NCI-H2196 (cell line): ENCODE data around the gene SPEF1.
"Not testable (repeated sequence)": the region's sequence is repeated elsewhere in the genome, so short reads cannot be mapped to it uniquely, and the experiment has no call there.

Experiments
- DNase-seq: peaks from one replicate; lab custom pipeline; 2025; ENCODE audit not compliant: unreplicated experiment; lab: John Stamatoyannopoulos, UW

Gene SPEF1

DNA sequence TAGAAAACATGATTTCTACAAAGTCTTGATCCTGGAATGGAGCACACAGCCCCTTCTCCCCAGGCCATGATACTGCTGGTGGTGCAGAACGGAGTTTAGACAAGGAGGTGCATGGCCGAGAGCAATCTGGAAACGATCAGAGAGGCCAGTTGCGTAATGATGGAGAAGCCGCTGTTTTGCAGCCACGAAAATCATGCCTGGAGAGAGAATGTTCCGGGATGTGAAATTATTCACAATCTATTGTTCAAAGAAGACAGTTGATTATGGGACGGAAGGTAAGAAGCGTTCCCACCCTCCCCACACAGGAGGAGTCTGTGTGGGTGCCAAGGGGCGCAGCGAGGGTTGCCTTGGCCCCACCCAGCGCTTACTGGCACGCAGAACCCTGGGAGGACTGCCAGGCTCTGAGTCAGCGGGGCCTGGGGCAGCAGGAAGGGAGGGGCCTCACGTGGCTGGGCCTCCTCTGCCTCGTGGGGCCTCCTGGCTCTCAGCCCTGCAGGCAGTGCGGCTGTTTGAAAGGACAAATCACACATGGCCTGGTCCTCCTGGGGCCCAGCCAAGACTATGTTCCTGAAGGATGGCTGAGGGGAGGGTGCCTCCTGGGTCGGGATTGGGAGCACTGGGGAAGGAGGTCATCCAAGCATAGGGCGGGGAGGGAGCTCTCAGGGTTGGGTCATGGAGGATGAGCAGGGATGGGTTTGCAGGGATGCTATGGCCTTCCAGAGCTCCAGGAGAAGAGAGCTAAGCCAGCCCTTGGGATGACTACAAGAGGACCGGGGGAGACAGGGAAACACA lies 30.4 kb upstream of the SPEF1 start:
- peak; percentile 97 for DNase-seq

DNA sequence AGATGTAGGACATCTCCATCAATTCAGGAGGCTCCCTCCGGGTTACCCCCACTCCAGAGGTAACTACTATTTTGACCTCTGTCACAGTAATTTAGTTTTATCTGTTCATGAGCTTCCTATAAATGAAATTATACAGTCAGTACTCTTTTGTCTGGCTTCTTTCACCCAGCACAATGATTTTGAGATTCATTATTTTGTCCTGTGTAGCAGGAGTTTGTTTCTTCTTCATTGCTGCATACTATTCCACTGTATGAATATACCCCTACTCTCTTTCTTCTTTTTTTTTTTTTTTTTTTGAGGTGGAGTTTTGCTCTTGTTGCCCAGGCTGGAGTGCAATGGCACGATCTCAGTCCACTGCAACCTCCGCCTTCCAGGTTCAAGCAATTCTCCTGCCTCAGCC lies 27.3 kb upstream of the SPEF1 start:
- DNase-seq, result no peak

DNA sequence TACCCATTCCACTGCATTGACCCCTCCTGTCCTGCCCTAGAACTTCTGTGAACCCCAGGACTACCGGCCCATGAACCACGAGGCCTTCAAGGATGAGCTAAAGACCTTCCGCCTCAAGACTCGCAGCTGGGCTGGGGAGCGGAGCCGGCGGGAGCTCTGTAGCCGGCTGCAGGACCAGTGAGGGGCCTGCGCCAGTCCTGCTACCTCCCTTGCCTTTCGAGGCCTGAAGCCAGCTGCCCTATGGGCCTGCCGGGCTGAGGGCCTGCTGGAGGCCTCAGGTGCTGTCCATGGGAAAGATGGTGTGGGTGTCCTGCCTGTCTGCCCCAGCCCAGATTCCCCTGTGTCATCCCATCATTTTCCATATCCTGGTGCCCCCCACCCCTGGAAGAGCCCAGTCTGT lies 23.5 kb upstream of the SPEF1 start:
- no peak for DNase-seq

DNA sequence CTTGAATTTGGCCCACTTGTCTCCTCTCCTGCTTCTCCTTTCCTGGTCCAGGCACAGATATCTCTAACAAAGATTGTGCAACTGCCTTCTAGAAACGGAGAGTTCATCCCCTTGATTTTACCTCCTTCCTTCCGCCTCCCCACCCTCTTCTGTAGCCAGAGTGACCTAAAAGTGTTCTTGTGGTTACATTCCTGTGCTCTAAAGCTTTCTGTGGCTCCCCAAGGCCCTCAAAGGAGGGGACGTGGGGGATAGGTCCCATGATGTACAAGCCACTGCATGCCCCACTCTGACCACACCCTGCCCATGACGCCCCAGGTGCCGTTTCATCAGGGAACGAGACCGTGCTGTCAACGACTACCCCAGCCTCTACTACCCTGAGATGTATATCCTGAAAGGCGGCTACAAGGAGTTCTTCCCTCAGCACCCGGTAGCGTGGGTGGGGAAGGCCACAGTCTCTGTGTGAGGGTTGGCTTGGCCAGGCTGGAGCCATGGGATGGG lies 23.1 kb upstream of the SPEF1 start:
- no peak for DNase-seq

DNA sequence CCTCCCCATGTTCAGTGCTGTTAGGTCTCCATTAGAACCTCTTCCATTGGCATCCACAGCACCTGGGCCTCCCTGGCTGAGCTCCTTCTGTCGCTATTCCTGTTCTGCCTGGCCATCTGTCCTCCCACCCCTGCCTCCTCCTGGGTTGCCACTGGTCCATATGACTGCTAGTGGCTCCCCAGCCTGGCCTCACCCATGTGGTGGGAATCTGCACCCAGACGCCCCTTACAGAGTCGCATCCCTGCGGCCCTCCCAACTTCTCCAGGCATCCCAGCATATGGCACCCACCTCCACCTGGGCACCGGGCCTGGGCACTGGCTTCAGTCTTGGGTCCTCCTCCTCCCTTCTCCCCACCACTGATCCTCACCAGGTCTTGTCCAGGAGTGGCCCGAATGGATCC lies 22.6 kb upstream of the SPEF1 start:
- DNase-seq, result no peak

DNA sequence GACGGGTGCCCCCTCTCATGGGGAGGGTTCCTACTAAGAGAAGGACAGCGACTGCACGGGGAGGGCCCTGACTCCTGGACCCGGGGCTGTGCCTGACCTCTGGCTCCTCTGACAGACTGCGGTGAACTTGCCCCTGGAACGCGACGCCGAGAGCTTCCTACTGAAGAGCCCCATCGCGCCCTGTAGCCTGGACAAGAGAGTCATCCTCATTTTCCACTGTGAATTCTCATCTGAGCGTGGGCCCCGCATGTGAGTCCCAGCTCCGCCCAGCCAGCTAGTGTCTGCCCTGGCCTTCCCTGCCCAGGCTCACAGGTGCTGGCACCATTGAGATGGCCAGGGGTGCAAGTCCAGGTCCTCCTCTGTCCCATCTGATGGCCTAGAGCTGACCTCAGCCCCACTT lies 22.0 kb upstream of the SPEF1 start:
- no peak for DNase-seq

DNA sequence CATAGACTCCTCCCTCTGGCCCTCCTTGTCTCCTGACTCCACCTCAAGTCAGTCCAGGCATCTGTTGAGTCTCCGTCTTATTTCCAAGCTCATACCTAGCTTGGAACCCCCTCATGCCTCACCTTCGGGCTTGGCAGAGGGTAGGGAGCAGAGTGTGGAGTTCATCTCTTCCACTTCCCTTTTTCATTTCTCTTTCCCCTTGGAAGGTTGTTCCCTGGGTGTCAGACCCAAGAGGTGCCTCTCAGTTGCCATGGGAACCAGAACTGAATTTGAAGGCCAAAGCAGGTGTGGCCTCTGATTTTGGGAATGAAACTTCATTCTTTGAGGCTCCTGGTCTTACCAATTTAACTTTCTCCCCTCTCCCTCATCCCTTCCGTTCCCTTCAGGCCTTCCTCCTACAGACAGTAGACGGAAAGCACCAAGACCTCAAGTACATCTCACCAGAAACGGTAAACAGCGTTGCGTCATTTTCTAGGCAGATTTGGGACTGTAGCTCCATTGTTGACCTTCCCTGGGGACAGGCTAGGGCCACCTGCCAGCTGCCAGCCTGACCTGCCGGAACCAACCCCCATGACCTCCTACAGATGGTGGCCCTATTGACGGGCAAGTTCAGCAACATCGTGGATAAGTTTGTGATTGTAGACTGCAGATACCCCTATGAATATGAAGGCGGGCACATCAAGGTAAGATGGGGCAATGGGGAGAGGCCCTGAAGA lies 21.4 kb upstream of the SPEF1 start:
- DNase-seq, result no peak

DNA sequence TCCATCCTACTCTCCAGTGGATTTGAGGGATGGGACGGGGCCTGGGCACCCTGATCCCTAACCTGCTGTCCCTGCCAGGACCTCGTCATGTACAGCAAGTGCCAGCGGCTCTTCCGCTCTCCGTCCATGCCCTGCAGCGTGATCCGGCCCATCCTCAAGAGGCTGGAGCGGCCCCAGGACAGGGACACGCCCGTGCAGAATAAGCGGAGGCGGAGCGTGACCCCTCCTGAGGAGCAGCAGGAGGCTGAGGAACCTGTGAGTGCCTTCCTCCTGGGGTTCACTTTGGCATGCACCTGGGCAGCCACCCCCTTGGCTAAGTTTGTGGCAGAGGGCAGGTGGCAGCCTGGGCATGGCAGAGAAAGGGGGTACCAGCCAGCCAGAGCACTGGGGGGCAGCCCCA lies 20.6 kb upstream of the SPEF1 start:
- DNase-seq, result no peak

DNA sequence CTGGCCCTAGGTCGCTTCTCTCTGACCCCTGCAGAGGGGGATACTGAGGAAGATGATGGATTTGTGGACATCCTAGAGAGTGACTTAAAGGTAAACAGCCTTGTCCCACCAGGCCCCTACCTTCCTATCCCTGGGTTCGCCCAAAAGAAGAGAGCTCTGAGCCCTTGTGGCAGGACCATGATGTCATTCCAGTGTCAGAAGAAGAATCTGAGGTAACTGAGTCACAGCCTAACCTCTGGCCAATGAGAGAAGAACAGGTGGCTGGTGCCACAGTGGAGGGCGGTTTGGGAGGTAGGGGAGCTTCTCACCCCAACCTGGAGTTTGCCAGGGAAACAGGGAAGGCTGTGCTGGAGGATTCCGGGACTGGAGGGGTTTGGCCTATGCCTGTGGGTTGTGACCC lies 20.1 kb upstream of the SPEF1 start:
- no peak for DNase-seq

DNA sequence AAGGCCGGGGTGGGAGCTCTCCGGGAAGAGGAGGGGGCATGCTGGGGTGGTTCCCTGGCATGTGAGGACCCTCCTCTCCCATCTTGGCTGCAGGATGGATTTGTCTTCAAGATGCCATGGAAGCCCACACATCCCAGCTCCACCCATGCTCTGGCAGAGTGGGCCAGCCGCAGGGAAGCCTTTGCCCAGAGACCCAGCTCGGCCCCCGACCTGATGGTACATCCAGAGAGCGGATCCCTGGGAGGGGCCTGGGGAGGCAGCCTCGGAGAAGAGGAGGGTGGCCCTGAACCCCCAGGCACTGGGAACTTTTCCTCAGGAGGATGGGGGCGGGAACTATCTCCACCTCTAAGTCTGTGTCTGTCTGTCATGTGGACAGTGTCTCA lies 19.6 kb upstream of the SPEF1 start:
- DNase-seq, result no peak

DNA sequence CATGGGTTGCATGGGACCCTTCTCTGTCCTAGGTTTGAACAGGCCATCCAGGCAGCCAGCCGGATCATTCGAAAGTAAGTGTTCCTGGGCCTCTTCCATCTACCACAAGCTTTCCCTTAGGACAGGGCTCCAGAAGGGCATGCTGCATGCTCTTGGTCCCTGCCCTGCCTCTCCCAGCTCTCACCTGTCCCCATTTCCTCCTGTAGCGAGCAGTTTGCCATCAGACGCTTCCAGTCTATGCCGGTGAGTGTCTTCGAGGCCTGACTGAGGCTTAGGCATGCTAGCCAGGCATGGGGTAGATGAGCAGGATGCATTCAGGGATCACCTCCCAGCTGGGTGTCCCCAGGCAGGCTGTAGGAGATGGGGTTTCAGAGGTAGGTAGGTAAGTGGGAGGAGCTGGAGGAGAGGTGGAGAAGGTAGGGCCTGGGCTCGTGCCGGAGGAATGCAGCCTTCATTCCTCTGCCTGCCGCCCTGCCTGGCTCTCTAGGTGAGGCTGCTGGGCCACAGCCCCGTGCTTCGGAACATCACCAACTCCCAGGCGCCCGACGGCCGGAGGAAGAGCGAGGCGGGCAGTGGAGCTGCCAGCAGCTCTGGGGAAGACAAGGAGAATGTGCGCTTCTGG lies 19.1 kb upstream of the SPEF1 start:
- no peak for DNase-seq

DNA sequence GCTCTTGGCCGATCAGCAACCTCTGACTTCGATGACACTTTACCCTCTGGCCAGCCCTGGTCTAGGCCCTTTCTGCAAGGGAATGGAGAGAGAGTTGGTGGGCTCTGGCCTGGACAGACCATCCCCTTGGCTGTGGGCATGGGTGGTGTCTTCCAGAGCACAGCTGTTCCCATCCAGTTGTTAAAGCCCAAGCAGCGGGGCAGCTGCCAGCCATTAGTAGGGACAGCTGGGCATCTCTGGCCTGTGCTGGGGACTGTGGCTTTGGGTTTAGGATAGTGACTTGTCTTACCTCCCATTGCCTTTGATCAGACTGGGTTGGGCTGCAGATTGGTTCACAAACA lies 17.6 kb upstream of the SPEF1 start:
- no peak for DNase-seq

DNA sequence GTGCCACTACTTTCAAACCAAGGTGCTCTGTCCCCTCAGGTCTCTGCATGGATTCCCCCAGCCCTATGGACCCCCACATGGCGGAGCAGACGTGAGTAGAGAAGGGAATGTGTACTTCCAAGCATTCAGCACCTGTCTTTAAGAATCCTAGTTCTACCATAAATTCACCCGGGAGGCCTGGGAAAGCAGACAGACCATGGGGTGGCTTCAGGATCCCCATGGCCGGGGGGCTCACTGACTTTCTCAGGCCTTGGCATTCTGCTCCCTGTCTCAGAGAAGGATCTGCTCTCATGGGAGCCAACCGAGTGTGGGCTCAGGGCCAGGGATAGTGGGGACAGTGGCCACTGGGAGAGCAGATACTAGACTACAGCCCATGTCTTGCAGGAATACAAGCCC lies 17.1 kb upstream of the SPEF1 start:
- no peak for DNase-seq

DNA sequence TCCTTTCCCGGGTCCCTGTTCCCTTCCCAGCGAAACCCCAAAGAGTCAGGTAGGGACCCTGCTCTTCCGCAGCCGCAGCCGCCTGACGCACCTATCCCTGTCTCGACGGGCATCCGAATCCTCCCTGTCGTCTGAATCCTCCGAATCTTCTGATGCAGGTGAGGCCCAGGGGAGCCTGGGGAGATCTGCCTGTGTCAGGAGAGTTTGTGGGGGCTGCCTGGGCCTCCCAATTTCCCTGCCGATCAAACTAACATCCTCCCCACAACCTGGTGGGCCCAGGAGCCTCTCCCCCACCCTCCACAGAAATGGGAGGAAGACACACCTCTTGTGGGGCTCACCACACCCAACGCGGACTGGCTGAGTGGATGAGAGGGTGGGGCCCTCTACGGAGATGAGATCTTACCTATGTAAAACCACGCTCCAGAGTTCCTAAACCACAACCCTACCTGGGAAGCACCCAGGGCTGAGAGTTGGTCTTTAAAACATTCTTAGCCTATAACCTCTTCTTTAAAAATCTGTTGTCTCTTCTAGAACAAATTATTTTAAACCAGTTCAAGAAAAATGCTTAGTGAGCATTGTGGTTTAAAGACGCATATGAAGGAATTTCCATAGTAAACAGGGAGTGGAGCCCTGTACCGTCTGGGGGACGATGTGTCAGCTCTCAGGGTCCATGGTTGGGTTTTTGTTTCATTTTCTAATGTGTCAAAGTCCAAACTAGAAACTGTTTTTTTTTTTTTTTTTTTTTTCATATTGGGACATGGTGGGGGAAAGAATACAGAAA lies 16.5 kb upstream of the SPEF1 start:
- no peak for DNase-seq

DNA sequence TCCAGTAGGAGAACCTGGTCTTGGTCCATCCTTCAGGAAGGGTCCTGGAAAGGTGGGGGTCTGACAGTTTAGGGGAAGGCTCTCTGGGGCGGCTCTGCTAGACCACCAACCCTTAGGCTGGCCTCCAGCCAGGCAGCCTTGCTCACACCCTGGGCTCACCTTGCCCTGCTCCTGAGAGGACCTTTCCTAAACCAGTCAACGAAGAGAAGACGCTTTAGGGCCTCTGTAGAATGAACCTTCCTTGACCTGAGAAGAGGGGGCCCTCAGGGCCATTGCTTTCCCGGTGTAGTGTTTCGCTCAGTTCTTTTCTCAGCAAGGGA lies 15.9 kb upstream of the SPEF1 start:
- DNase-seq, result no peak

DNA sequence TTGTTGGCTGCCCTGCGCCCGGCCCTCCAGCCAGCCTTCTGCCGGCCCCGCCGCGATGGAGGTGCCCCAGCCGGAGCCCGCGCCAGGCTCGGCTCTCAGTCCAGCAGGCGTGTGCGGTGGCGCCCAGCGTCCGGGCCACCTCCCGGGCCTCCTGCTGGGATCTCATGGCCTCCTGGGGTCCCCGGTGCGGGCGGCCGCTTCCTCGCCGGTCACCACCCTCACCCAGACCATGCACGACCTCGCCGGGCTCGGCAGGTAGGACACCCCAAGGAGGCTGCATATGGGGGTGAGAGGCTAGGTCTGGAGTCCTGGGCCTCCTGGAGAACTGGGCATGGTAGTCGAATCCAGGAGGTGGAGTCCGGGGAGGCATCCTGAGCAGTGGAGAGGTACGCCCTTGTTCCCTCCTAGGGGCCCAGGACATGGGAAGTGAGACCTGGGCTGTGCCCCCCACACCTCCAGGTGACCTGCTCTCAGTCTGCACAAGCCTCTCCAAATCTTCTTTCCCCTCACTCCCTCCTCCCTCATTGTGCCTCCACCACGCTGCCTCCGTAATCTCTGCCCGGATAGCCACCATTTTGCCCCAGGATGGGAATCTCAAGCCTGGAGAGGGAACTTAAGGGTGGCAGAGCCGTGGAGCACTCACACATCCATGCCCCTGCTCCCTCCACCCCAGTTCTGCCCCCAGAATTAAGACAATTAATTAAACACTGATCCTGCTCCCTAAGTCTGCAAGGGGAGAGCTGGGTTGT lies 15.4 kb upstream of the SPEF1 start:
- no peak for DNase-seq

DNA sequence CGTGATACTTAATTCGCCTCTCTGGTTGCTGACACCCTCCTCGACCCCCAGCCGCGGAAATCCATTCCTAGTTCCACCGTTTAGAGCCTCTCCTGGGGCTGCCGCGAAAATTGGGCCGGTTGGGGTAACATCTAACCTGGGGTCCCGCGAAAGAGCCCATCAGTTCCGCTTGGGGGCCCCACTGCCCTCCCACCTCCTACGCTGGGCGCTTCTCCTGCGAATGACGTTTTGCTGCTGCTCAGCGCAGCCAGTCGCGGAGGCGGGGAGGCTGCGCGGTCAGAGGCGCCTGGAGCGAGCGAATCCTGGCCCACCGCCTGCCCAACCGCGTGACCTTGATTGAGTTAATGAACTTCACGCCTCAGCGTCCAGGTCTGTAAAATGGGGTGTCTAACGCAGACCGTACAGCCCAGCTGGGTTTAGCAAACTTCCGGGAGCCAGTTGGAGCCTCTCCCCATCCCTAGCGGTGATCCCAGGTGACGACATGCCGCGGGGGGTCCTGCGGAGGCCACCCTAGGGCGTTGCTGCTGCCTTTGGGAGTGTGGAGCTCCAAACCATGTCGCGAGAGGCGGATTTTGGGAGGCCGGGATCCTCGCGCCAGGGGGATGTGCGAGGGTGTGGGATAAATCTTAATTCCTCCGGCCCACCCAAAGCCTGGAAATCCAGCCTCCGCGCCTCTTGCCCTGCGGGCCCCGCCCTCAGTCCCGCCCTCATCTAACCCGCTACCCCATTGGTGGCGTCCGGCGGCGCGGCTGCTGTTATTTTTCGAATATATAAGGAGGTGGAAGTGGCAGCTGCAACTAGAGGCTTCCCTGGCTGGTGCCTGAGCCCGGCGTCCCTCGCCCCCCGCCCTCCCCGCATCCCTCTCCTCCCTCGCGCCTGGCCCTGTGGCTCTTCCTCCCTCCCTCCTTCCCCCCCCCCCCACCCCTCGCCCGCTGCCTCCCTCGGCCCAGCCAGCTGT lies 14.5 kb upstream of the SPEF1 start, which contains the start of gene CDC25B:
CDC25B (plus strand) TSS at position 800 of the 958 bp plus-strand sequence. CDS start 222 bp downstream, outside the sequence.
- peak; percentile 95 for DNase-seq

DNA sequence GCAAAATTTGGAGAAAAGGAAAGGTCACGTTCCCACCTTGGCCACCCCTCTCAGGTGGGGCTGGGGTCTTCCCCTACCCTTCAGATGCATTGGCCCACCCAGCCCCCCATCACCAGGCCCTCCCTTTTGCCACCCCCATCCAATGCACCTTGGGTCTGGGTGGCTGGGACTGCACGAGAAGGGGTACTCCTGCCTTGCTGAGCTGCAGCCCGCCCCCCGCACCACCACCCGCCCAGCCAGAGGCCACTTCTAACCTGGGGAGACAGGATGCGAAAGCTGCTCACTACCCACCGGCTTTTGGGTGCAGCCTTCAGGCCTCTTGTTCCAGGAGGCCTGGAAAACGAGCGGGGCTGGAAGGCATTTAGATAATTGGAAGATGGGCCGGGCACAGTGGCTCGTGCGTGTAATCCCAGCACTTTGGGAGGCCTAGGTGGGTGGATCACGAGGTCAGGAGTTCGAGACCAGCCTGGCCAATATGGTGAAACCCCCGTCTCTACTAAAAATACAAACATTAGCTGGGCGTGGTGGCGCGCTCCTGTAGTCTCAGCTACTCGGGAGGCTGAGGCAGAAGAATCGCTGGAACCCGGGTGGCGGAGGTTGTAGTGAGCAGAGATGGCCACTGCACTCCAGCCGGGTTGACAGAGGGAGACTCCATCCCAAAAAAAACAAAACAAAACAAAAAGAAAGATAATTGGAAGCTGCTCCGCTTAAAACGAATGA lies 13.6 kb upstream of the SPEF1 start:
- DNase-seq, result no peak

DNA sequence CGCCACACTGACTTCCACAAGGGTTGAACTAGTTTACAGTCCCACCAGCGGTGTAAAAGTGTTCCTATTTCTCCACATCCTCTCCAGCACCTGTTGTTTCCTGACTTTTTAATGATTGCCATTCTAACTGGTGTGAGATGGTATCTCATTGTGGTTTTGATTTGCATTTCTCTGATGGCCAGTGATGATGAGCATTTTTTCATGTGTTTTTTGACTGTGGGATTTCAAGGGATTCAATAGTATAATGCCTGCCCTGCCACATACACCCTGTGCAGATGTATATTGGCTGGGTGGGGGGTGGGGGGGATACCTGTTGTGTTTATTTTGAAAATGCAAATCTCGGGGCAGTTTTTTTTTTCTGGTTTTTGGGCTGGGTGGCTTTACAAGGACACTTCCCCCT lies 12.9 kb upstream of the SPEF1 start:
- DNase-seq, result not testable (repeated sequence)
